ENCODE results near the gene MYH16. TPM values are rescaled to one million over a fixed set of nuclear protein-coding genes. Genes with fewer than 3 reads are reported as not detected.
"Not testable (repeated sequence)": the region's sequence is repeated elsewhere in the genome, so short reads cannot be mapped to it uniquely, and the experiment has no call there.

The MYH16 gene
- polyA plus RNA-seq, 1 donor (not counting 4 experiments of a cell fraction or from before 2014, with no cell fraction given) = 0.69 TPM

DNA sequence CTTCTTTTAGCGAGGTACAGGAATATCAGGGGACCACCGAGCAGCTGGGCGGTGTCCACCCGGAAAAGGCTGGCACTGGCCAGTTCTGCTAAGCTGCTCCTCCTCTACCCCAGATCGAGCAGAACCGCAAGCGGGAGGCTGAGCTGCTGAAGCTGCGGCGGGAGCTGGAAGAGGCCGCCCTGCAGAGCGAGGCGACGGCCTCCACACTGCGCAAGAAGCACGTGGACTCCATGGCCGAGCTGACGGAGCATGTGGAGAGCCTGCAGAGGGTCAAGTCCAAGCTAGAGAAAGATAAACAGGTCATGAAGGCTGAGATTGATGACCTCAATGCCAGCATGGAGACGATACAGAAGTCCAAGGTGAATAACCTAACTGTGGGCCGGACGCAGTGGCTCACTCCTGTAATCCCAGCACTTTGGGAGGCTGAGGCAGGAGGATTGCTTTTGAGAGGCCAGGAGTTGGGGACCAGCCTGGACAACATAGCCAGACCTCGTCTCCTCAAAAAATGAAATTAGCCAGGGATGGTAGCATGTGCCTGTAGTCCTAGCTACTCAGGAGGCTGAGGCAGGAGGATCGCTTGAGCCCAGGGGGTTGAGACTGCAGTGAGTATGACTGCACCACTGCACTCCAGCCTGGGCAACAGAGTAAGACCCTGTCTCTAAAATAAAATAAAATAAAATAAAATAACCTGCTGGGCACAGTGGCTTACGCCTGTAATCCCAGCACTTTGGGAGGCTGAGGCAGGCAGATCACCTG lies 15.3 kb downstream of the MYH16 start:
- H3K9me3 ChIP-seq (ENCODE audit: control insufficient read depth, low read depth, low read length) = no peaks in the 10 kb centered on the region
- H3K27me3 ChIP-seq (ENCODE audit: control insufficient read depth, extremely low read depth, insufficient read depth, low read length) = no peaks in the 10 kb centered on the region
- H3K4me3 ChIP-seq (ENCODE audit: control insufficient read depth in 2 of 3, extremely low read depth in 1 of 3, insufficient read depth in 2 of 3, low read depth in 1 of 3, low read length in 3 of 3) = no peak overlapping the region
- no peak for TF ChIP-seq EZH2 (IDR thresholded peaks at IDR 0.05; ENCODE audit: low read length)
- TF ChIP-seq, protein P1, sequence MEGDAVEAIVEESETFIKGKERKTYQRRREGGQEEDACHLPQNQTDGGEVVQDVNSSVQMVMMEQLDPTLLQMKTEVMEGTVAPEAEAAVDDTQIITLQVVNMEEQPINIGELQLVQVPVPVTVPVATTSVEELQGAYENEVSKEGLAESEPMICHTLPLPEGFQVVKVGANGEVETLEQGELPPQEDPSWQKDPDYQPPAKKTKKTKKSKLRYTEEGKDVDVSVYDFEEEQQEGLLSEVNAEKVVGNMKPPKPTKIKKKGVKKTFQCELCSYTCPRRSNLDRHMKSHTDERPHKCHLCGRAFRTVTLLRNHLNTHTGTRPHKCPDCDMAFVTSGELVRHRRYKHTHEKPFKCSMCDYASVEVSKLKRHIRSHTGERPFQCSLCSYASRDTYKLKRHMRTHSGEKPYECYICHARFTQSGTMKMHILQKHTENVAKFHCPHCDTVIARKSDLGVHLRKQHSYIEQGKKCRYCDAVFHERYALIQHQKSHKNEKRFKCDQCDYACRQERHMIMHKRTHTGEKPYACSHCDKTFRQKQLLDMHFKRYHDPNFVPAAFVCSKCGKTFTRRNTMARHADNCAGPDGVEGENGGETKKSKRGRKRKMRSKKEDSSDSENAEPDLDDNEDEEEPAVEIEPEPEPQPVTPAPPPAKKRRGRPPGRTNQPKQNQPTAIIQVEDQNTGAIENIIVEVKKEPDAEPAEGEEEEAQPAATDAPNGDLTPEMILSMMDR (optimal IDR thresholded peaks at IDR 0.05 in 1 of 3, IDR thresholded peaks at IDR 0.05 in 1 of 3, conservative IDR thresholded peaks at IDR 0.05 in 1 of 3; ENCODE audit: extremely low read depth in 1 of 3, insufficient read depth in 2 of 3, low read length in 3 of 3) = no peak
- H2AFZ ChIP-seq (ENCODE audit: control insufficient read depth, low read length) = no peak overlapping the region
- no peaks in the 10 kb centered on the region for H3K36me3 ChIP-seq (ENCODE audit: control insufficient read depth in 2 of 2, extremely low read depth in 1 of 2, insufficient read depth in 2 of 2, low read length in 2 of 2)
- H3K4me2 ChIP-seq (ENCODE audit: control insufficient read depth, extremely low read depth, insufficient read depth, low read depth, low read length) = no peak overlapping the region
- no peak overlapping the region for H3K9ac ChIP-seq (ENCODE audit: control insufficient read depth, extremely low read depth, insufficient read depth, low read length)
- DNase-seq (ENCODE audit: low read depth, low spot score) (no peak), FAIRE-seq (no peak)
- no peaks in the 10 kb centered on the region for H3K4me1 ChIP-seq (ENCODE audit: control insufficient read depth, extremely low read depth, insufficient read depth, low read length)
- no peaks in the 10 kb centered on the region for H3K79me2 ChIP-seq (ENCODE audit: control insufficient read depth, insufficient read depth, low read length)
- H3K9me1 ChIP-seq (ENCODE audit: control insufficient read depth, extremely low read depth, insufficient read depth, low read length) = no peaks in the 10 kb centered on the region
- no peak overlapping the region for H3K27ac ChIP-seq (ENCODE audit: control insufficient read depth, insufficient read depth, low read length)
- dilution Hi-C loops (cut with MboI; ENCODE audit: extremely low pct_ligation_motif_present, low sequenced_read_pairs) = no loop called here
- H4K20me1 ChIP-seq (ENCODE audit: control insufficient read depth, extremely low read depth, insufficient read depth, low read length) = no peaks in the 10 kb centered on the region

DNA sequence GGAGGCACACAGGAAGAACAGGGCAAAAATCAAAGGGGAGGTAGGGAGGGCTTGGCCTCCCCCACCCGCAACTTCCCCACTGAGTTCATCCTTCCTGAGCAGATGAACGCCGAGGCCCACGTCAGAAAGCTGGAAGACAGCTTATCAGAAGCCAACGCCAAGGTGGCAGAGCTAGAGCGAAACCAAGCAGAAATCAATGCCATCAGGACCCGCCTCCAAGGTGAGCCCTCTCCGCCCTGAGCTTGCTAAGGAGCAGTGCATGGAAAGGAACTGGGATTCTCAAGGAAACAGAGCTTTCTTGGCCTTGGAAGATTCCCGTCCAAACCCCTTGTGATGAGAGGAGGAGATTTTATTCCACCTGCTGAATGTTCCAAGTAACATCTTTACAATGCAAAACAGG lies 16.5 kb downstream of the MYH16 start:
- DNase-seq (ENCODE audit: low read depth, low spot score) (no peak), FAIRE-seq (no peak)
- H4K20me1 ChIP-seq (ENCODE audit: control insufficient read depth, extremely low read depth, insufficient read depth, low read length) = no peaks in the 10 kb centered on the region
- no peak overlapping the region for H3K27ac ChIP-seq (ENCODE audit: control insufficient read depth, insufficient read depth, low read length)
- no peaks in the 10 kb centered on the region for H3K27me3 ChIP-seq (ENCODE audit: control insufficient read depth, extremely low read depth, insufficient read depth, low read length)
- H3K36me3 ChIP-seq (ENCODE audit: control insufficient read depth in 2 of 2, extremely low read depth in 1 of 2, insufficient read depth in 2 of 2, low read length in 2 of 2) = no peaks in the 10 kb centered on the region
- no peaks in the 10 kb centered on the region for H3K79me2 ChIP-seq (ENCODE audit: control insufficient read depth, insufficient read depth, low read length)
- dilution Hi-C loops (cut with MboI; ENCODE audit: extremely low pct_ligation_motif_present, low sequenced_read_pairs) = no loop called here
- no peak overlapping the region for H3K4me3 ChIP-seq (ENCODE audit: control insufficient read depth in 2 of 3, extremely low read depth in 1 of 3, insufficient read depth in 2 of 3, low read depth in 1 of 3, low read length in 3 of 3)
- H3K9me3 ChIP-seq (ENCODE audit: control insufficient read depth, low read depth, low read length) = no peaks in the 10 kb centered on the region
- no peak overlapping the region for H3K4me2 ChIP-seq (ENCODE audit: control insufficient read depth, extremely low read depth, insufficient read depth, low read depth, low read length)
- H3K9me1 ChIP-seq (ENCODE audit: control insufficient read depth, extremely low read depth, insufficient read depth, low read length) = no peaks in the 10 kb centered on the region
- H2AFZ ChIP-seq (ENCODE audit: control insufficient read depth, low read length) = no peak overlapping the region
- H3K4me1 ChIP-seq (ENCODE audit: control insufficient read depth, extremely low read depth, insufficient read depth, low read length) = no peaks in the 10 kb centered on the region
- TF ChIP-seq, protein P1 (optimal IDR thresholded peaks at IDR 0.05 in 1 of 3, IDR thresholded peaks at IDR 0.05 in 1 of 3, conservative IDR thresholded peaks at IDR 0.05 in 1 of 3; ENCODE audit: extremely low read depth in 1 of 3, insufficient read depth in 2 of 3, low read length in 3 of 3) = no peak
- TF ChIP-seq EZH2 (IDR thresholded peaks at IDR 0.05; ENCODE audit: low read length) = no peak
- H3K9ac ChIP-seq (ENCODE audit: control insufficient read depth, extremely low read depth, insufficient read depth, low read length) = no peak overlapping the region

DNA sequence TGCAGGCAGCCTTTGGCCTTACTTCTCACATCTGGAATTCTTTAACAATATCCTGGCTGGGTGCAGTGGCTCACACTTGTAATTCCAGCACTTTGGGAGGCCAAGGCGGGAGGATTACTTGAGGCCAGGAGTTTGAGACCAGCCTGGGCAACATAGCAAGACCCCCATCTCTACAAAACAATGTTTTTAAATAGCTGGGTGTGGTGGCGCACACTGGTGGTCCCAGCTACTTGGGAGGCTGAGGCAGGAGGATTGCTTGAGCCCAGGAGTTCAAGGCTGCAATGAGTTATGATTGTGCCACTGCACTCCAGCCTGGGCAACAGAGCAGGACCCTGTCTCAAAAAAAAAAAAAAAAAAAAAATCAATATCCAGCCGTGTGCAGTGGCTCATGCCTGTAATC lies 17.5 kb downstream of the MYH16 start:
- FAIRE-seq = not testable (repeated sequence)

More for the DNA sequence above, 17.5 kb downstream of the MYH16 start:
- H2AFZ ChIP-seq (ENCODE audit: control insufficient read depth, low read length); H3K4me2 ChIP-seq (ENCODE audit: control insufficient read depth, extremely low read depth, insufficient read depth, low read depth, low read length); H3K4me3 ChIP-seq (ENCODE audit: control insufficient read depth in 2 of 3, extremely low read depth in 1 of 3, insufficient read depth in 2 of 3, low read depth in 1 of 3, low read length in 3 of 3); H3K9me3 ChIP-seq (ENCODE audit: control insufficient read depth, low read depth, low read length); H3K36me3 ChIP-seq (ENCODE audit: control insufficient read depth in 2 of 2, extremely low read depth in 1 of 2, insufficient read depth in 2 of 2, low read length in 2 of 2); DNase-seq (ENCODE audit: low read depth, low spot score); H3K9ac ChIP-seq (ENCODE audit: control insufficient read depth, extremely low read depth, insufficient read depth, low read length); H3K9me1 ChIP-seq (ENCODE audit: control insufficient read depth, extremely low read depth, insufficient read depth, low read length); dilution Hi-C loops (cut with MboI; ENCODE audit: extremely low pct_ligation_motif_present, low sequenced_read_pairs); H3K4me1 ChIP-seq (ENCODE audit: control insufficient read depth, extremely low read depth, insufficient read depth, low read length); H3K27me3 ChIP-seq (ENCODE audit: control insufficient read depth, extremely low read depth, insufficient read depth, low read length); H3K79me2 ChIP-seq (ENCODE audit: control insufficient read depth, insufficient read depth, low read length); H4K20me1 ChIP-seq (ENCODE audit: control insufficient read depth, extremely low read depth, insufficient read depth, low read length); H3K27ac ChIP-seq (ENCODE audit: control insufficient read depth, insufficient read depth, low read length): not testable (repeated sequence)
